HTERT RPE-1 (cell line): ENCODE measurements around the gene ATG2B.
"Not testable (repeated sequence)": the region's sequence is repeated elsewhere in the genome, so short reads cannot be mapped to it uniquely, and the experiment has no call there.

Experiments used
- in situ Hi-C: fragments of 300-500 bp; cut with MboI; formaldehyde crosslinking; loops from 4 replicates; pipeline ENCODE4 v1.14.3; 2020; ENCODE audit warnings: low sequenced_read_pairs

Gene ATG2B

GRCh38 chr14:96383445-96383844 lies 20.3 kb upstream of the ATG2B start:
- in situ Hi-C loops, result no loop called here

- in situ Hi-C loops, result no loop called here
Measured at GRCh38 chr14:96380735-96381134, 17.6 kb upstream of the ATG2B start.

GRCh38 chr14:96376093-96376492 lies 13.0 kb upstream of the ATG2B start:
- in situ Hi-C loops, result no loop called here

GRCh38 chr14:96373538-96373937 lies 10.4 kb upstream of the ATG2B start:
- in situ Hi-C loops, result no loop called here

- in situ Hi-C loops, result no loop called here
Measured at GRCh38 chr14:96370528-96370927, 7.4 kb upstream of the ATG2B start.

GRCh38 chr14:96368534-96368933 lies 5.4 kb upstream of the ATG2B start:
- in situ Hi-C loops, result no loop called here

- in situ Hi-C loops, result no loop called here
Measured at GRCh38 chr14:96364962-96365361, 1.8 kb upstream of the ATG2B start.

- in situ Hi-C loops, result no loop called here
Measured at GRCh38 chr14:96363751-96364336, 703 bp upstream of the ATG2B start.

GRCh38 chr14:96362071-96362964 lies 823 bp downstream of the ATG2B start:
- in situ Hi-C loops, result no loop called here

GRCh38 chr14:96359959-96360358 lies 3.2 kb downstream of the ATG2B start:
- in situ Hi-C loops, result no loop called here

GRCh38 chr14:96357216-96357615 lies 5.9 kb downstream of the ATG2B start:
- in situ Hi-C loops, result no loop called here

- in situ Hi-C loops, result no loop called here
Measured at GRCh38 chr14:96354246-96354645, 8.9 kb downstream of the ATG2B start.

- in situ Hi-C loops, result no loop called here
Measured at GRCh38 chr14:96352708-96353107, 10.4 kb downstream of the ATG2B start.

GRCh38 chr14:96351986-96352385 lies 11.2 kb downstream of the ATG2B start:
- in situ Hi-C loops, result no loop called here

- in situ Hi-C loops, result no loop called here
Measured at GRCh38 chr14:96349286-96350075, 13.7 kb downstream of the ATG2B start.

GRCh38 chr14:96347957-96348356 lies 15.2 kb downstream of the ATG2B start:
- in situ Hi-C loops, result not testable (repeated sequence)

GRCh38 chr14:96345669-96346068 lies 17.5 kb downstream of the ATG2B start:
- in situ Hi-C loops, result no loop called here

- in situ Hi-C loops, result no loop called here
Measured at GRCh38 chr14:96341323-96341722, 21.8 kb downstream of the ATG2B start.

- in situ Hi-C loops, result no loop called here
Measured at GRCh38 chr14:96338551-96338950, 24.6 kb downstream of the ATG2B start.

GRCh38 chr14:96324219-96324618 lies 38.9 kb downstream of the ATG2B start:
- in situ Hi-C loops, result no loop called here

GRCh38 chr14:96320605-96321004 lies 42.5 kb downstream of the ATG2B start:
- in situ Hi-C loops, result no loop called here

GRCh38 chr14:96318836-96319235 lies 44.3 kb downstream of the ATG2B start:
- in situ Hi-C loops, result no loop called here
